PC-3 (cell line): ENCODE measurements around the gene NCAPG2. TPM values are rescaled to one million over a fixed set of nuclear protein-coding genes. Genes with fewer than 3 reads are reported as not detected.
A peak's percentile ranks its signal among the peaks of the same experiment; 100 is the strongest.

Experiments used
- ATAC-seq: fragments of 200-7000 bp; cut with Tn5 transposase; 2 replicates; pipeline ENCODE4 v1.9.1; 2020; ENCODE audit warnings: mild to moderate bottlenecking, moderate library complexity
- BruUV-seq: library from RNA; stranded (reverse); fragments of 400-500 nt; replicated peaks from 2 replicates; lab custom pipeline; 2021; lab: Mats Ljungman, UMichigan
- CTCF ChIA-PET: fragments of 300-600 bp; sonication (Branson Sonifier 250); formaldehyde crosslinking; loops from one replicate; lab custom pipeline; 2022; ENCODE audit warnings: antibody characterized with exemption; lab: Charles Lee
- POLR2A ChIA-PET: fragments of 300-600 bp; sonication (Branson Sonifier 250); formaldehyde crosslinking; loops from one replicate; lab custom pipeline; 2022; ENCODE audit warnings: antibody characterized with exemption; ENCODE audit not compliant: unreplicated experiment; lab: Charles Lee
- DNase-seq: peaks from one replicate; pipeline ENCODE4 v3.0.0-alpha.2; 2015
- H2AFZ ChIP-seq: fragments of 300-600 bp; sonication (generic); 2 replicates; pipeline ENCODE4 v1.6.0; 2016; ENCODE audit warnings: antibody characterized with exemption, low read length
- H3F3A ChIP-seq: fragments of 300-600 bp; sonication (generic); one replicate; pipeline ENCODE4 v1.6.0; 2017; ENCODE audit warnings: antibody characterized with exemption, low read length, control low read depth, mild to moderate bottlenecking; ENCODE audit not compliant: unreplicated experiment
- H3K27ac ChIP-seq: fragments of 300-600 bp; sonication (generic); 2 replicates; pipeline ENCODE4 v1.5.1; 2016; ENCODE audit warnings: mild to moderate bottlenecking, low read length
- H3K27me3 ChIP-seq: fragments of 300-600 bp; sonication (generic); 2 replicates; pipeline ENCODE4 v1.6.1; 2016; ENCODE audit warnings: low read length, mixed read lengths
- H3K36me3 ChIP-seq: fragments of 300-600 bp; sonication (generic); 2 replicates; pipeline ENCODE4 v1.6.1; 2016; ENCODE audit warnings: low read depth, mixed run types, low read length, mixed read lengths
- H3K4me1 ChIP-seq: fragments of 300-600 bp; sonication (generic); 2 replicates; pipeline ENCODE4 v1.5.1; 2016; ENCODE audit warnings: low read length; ENCODE audit not compliant: insufficient read depth
- H3K4me2 ChIP-seq: fragments of 300-600 bp; sonication (generic); 2 replicates; pipeline ENCODE4 v1.6.0; 2016; ENCODE audit warnings: low read length
- H3K4me3 ChIP-seq: fragments of 300-600 bp; sonication (generic); 2 replicates; pipeline ENCODE4 v1.5.1; 2016; ENCODE audit warnings: mild to moderate bottlenecking, low read length, mixed read lengths
- H3K79me2 ChIP-seq: fragments of 300-600 bp; sonication (generic); 2 replicates; pipeline ENCODE4 v1.6.1; 2017; ENCODE audit warnings: low read length, mixed read lengths
- H3K9ac ChIP-seq: fragments of 300-600 bp; sonication (generic); 2 replicates; pipeline ENCODE4 v1.6.0; 2016; ENCODE audit warnings: mild to moderate bottlenecking, low read length
- H3K9me2 ChIP-seq: fragments of 300-600 bp; sonication (generic); replicated peaks from 2 replicates; pipeline ENCODE4 v1.6.1; 2016; ENCODE audit warnings: mixed run types, low read length, mixed read lengths
- H3K9me3 ChIP-seq: fragments of 300-600 bp; sonication (generic); 2 replicates; pipeline ENCODE4 v1.6.1; 2016; ENCODE audit warnings: low read length, mixed read lengths
- H4K20me1 ChIP-seq: fragments of 300-600 bp; sonication (generic); 2 replicates; pipeline ENCODE4 v1.6.1; 2016; ENCODE audit warnings: low read length, mixed read lengths
- EZH2 ChIP-seq: fragments of 300-600 bp; sonication (generic); IDR thresholded peaks from one replicate; pipeline ENCODE4 v1.6.1; 2017; ENCODE audit warnings: antibody characterized with exemption, mild to moderate bottlenecking, low read length; ENCODE audit not compliant: unreplicated experiment
- EZH2phosphoT487 ChIP-seq: fragments of 300-600 bp; sonication (generic); IDR thresholded peaks from 2 replicates; pipeline ENCODE4 v1.6.1; 2018; ENCODE audit warnings: mild to moderate bottlenecking, antibody characterized with exemption, low read length, borderline replicate concordance
- intact Hi-C: fragments of 100-400 bp; cut with micrococcal nuclease; formaldehyde crosslinking; loops from 2 replicates; pipeline ENCODE4 v1.9.0; 2023
- total RNA-seq: library from RNA; depleted of rRNA; stranded (reverse); fragments of >200 nt; gene quantifications from 2 replicates; pipeline ENCODE4 v1.2.3, GENCODE V29; 2014
- TF ChIP-seq, protein P1 (sequence below): fragments of 300-600 bp; sonication (generic); conservative IDR thresholded peaks from 2 replicates; pipeline ENCODE4 v1.5.1; 2017; ENCODE audit warnings: antibody characterized with exemption, low read depth, mild to moderate bottlenecking, low read length

NCAPG2 gene
- total RNA-seq, 1 experiment from 2014 or later, result 49.2 TPM

DNA sequence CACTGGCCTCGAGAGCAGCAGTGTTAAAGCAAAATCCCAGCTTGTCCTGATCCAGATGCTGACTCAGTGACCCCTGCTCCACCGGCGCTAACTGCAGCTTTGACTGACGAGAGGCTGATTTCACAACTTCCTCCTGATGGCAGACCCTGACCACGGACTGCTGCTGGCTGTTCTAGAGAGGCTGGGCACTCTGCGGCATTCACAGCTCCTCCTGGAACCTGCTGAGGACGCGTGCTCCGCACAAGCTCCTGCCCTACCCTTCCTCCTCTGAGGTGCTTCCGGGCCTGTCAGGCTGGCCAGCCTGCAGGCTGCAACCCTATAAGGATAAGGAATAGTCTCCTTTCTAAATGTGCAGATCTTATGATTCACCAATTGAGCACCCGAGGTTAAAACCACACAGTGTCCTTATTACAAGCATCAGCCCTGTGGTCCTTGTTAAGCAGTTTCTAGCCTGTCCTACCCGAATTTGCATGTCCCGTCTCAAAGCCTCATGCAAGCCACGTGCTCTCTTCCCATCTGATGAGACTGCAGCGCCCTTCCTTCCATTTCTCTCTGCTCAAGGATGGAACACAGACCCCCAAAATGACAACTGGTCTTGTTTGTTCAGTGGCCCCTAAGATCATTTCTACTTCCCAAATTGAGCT is 35.5 kb upstream of the NCAPG2 start:
- H3K27ac ChIP-seq, result peak overlapping the region; percentile 94
- H4K20me1 ChIP-seq, result no peaks in the 10 kb centered on the region
- peaks cover 12% of the 10 kb centered on the region for H3F3A ChIP-seq
- peaks cover 25% of the 10 kb centered on the region; the same call in 1 of the 2 replicates for H3K36me3 ChIP-seq
- no peaks in the 10 kb centered on the region for H3K9me2 ChIP-seq
- H3K9me3 ChIP-seq, result no peaks in the 10 kb centered on the region
- peaks cover 31% of the 10 kb centered on the region for H3K4me1 ChIP-seq
- intact Hi-C loops, result loop anchor here (1.0 to 2.0 kb wide), 3 partner anchors 43 to 91 kb away; no protein-coding TSS in a partner anchor
- peak overlapping the region; percentile 74 for H3K4me2 ChIP-seq
- H3K9ac ChIP-seq, result peak overlapping the region; percentile 67
- ATAC-seq, result peak; percentile 80
- H2AFZ ChIP-seq, result no peak overlapping the region
- DNase-seq, result peak; percentile 81
- H3K79me2 ChIP-seq, result no peaks in the 10 kb centered on the region
- no peaks in the 10 kb centered on the region for H3K27me3 ChIP-seq
- ChIA-PET POLR2A (interaction anchor here (0.6 to 0.8 kb wide), 2 partner anchors 78 to 81 kb away, joined by 3 read pairs; no protein-coding TSS in a partner anchor), CTCF (interaction anchor here (1.3 kb wide), 1 partner anchor 44 kb away, joined by 8 read pairs; no protein-coding TSS in a partner anchor)
- BruUV-seq, result no TSS peak
- TF ChIP-seq, protein P1, sequence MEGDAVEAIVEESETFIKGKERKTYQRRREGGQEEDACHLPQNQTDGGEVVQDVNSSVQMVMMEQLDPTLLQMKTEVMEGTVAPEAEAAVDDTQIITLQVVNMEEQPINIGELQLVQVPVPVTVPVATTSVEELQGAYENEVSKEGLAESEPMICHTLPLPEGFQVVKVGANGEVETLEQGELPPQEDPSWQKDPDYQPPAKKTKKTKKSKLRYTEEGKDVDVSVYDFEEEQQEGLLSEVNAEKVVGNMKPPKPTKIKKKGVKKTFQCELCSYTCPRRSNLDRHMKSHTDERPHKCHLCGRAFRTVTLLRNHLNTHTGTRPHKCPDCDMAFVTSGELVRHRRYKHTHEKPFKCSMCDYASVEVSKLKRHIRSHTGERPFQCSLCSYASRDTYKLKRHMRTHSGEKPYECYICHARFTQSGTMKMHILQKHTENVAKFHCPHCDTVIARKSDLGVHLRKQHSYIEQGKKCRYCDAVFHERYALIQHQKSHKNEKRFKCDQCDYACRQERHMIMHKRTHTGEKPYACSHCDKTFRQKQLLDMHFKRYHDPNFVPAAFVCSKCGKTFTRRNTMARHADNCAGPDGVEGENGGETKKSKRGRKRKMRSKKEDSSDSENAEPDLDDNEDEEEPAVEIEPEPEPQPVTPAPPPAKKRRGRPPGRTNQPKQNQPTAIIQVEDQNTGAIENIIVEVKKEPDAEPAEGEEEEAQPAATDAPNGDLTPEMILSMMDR, result no peak
- TF ChIP-seq EZH2 (no peak), EZH2phosphoT487 (peak; percentile 72)
- H3K4me3 ChIP-seq, result peak overlapping the region; percentile 40

DNA sequence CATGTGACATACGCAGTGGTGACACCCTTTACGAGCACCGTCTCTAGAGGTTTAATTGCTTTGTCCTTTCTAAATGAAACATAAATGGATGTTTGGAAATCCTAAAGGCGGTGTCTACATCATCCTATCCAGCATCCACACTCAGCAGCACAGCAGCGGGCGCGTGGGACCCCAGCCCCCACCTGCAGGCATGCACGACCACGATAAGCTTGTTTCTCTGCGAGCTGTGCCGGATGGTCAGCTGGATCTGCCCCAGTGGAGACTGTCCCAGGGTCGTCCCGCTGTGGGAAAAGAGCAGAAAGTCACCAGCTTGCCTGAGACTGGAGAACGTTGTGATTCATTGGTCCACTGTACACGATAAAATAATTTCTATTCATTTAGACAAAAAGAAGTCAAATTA is 34.2 kb upstream of the NCAPG2 start:
- Histone ChIP-seq H2AFZ (no peak overlapping the region), H3F3A (peaks cover 12% of the 10 kb centered on the region), H3K4me1 (peaks cover 31% of the 10 kb centered on the region), H3K4me3 (no peak overlapping the region), H4K20me1 (no peaks in the 10 kb centered on the region), H3K36me3 (peaks cover 23% of the 10 kb centered on the region; the same call in 1 of the 2 replicates), H3K27me3 (no peaks in the 10 kb centered on the region), H3K9me3 (no peaks in the 10 kb centered on the region), H3K27ac (no peak overlapping the region), H3K9me2 (no peaks in the 10 kb centered on the region), H3K4me2 (no peak overlapping the region), H3K79me2 (no peaks in the 10 kb centered on the region), H3K9ac (no peak overlapping the region)
- DNase-seq (no peak), ATAC-seq (no peak)
- CTCF ChIA-PET, result no interaction called here
- intact Hi-C loops, result no loop called here
- TF ChIP-seq EZH2 (no peak), EZH2phosphoT487 (no peak)
- TF ChIP-seq, protein P1, result no peak
- POLR2A ChIA-PET, result no interaction called here
- BruUV-seq, result no TSS peak

DNA sequence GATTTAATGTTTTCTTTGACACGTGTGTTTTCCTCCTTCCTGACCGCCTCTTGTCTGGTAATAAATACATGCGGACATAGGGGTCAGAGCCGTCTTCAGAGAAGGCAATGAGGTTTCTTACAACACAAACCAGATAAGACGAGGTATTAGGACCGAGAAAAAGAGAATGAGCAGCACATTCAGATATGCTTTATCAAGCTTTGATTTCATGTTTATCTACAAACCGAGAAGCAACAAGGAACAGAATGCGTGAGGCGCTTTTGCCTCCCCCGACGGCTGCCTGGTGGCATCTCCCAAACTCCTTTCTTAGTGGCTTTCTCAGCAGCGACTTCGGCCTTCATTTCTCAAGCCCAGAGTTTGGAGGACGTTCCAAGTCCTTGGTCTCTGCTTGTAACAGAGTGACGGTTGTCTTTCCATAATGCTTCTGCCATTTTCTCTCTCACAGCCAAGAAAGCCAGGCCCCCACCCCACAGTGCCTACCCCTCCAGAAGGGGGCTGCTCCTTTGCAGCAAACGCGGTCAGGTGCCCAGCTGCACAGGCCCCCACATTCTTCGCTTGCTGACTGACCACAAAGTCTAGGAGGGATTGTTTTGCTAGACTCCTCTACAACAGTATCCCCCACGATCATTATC is 32.6 kb upstream of the NCAPG2 start:
- no peak for DNase-seq
- CTCF ChIA-PET, result no interaction called here

More for the DNA sequence above, 32.6 kb upstream of the NCAPG2 start:
- no peak for ATAC-seq
- H2AFZ ChIP-seq, result no peak overlapping the region
- H3K9me2 ChIP-seq, result no peaks in the 10 kb centered on the region
- POLR2A ChIA-PET, result no interaction called here
- TF ChIP-seq, protein P1, result no peak
- no peak for TF ChIP-seq EZH2
- no peak overlapping the region for H3K27ac ChIP-seq
- H3K4me3 ChIP-seq, result no peak overlapping the region
- no peaks in the 10 kb centered on the region for H3K9me3 ChIP-seq
- no TSS peak for BruUV-seq
- H3K4me1 ChIP-seq, result peaks cover 28% of the 10 kb centered on the region
- no peak overlapping the region for H3K4me2 ChIP-seq
- peaks cover 12% of the 10 kb centered on the region for H3F3A ChIP-seq
- peaks cover 19% of the 10 kb centered on the region; the same call in 1 of the 2 replicates for H3K36me3 ChIP-seq
- intact Hi-C loops, result no loop called here
- H3K79me2 ChIP-seq, result no peaks in the 10 kb centered on the region
- no peaks in the 10 kb centered on the region for H3K27me3 ChIP-seq
- no peaks in the 10 kb centered on the region for H4K20me1 ChIP-seq
- no peak overlapping the region for H3K9ac ChIP-seq
